GM21529 (cell line): ENCODE data around the gene ADCY1.
"Not testable (repeated sequence)": the region's sequence is repeated elsewhere in the genome, so short reads cannot be mapped to it uniquely, and the experiment has no call there.

Source experiments
- ATAC-seq: cut with Tn5 transposase; IDR thresholded peaks from one replicate; pipeline ENCODE4 v1.9.1; 2021; ENCODE audit not compliant: unreplicated experiment

The ADCY1 gene

GRCh38 chr7:45573661-45574415 is at the start of gene ADCY1:
Gene ADCY1 (plus strand): TSS chr7:45574368. CDS start chr7:45574544, 176 bp downstream.
- ATAC-seq, result no peak

GRCh38 chr7:45524445-45524844 is 49.7 kb upstream of the ADCY1 start:
- no peak for ATAC-seq

- ATAC-seq, result no peak
Observed at GRCh38 chr7:45525057-45525456, 49.1 kb upstream of the ADCY1 start.

GRCh38 chr7:45543473-45543872 is 30.7 kb upstream of the ADCY1 start:
- ATAC-seq, result no peak

- ATAC-seq, result not testable (repeated sequence)
Observed at GRCh38 chr7:45545105-45545710, 29.0 kb upstream of the ADCY1 start.

- ATAC-seq, result not testable (repeated sequence)
Observed at GRCh38 chr7:45548917-45549316, 25.3 kb upstream of the ADCY1 start.

GRCh38 chr7:45563401-45563800 is 10.8 kb upstream of the ADCY1 start:
- no peak for ATAC-seq

GRCh38 chr7:45563941-45564461 is 10.2 kb upstream of the ADCY1 start:
- ATAC-seq, result no peak

- no peak for ATAC-seq
Observed at GRCh38 chr7:45564485-45564884, 9.7 kb upstream of the ADCY1 start.

- ATAC-seq, result no peak
Observed at GRCh38 chr7:45564886-45565455, 9.2 kb upstream of the ADCY1 start.

- no peak for ATAC-seq
Observed at GRCh38 chr7:45566386-45566785, 7.8 kb upstream of the ADCY1 start.

- ATAC-seq, result no peak
Observed at GRCh38 chr7:45566961-45567360, 7.2 kb upstream of the ADCY1 start.

- ATAC-seq, result no peak
Observed at GRCh38 chr7:45567713-45568112, 6.5 kb upstream of the ADCY1 start.

- ATAC-seq, result no peak
Observed at GRCh38 chr7:45568536-45569289, 5.5 kb upstream of the ADCY1 start.

- no peak for ATAC-seq
Observed at GRCh38 chr7:45569290-45569685, 4.9 kb upstream of the ADCY1 start.

GRCh38 chr7:45570797-45571196 is 3.4 kb upstream of the ADCY1 start:
- no peak for ATAC-seq

GRCh38 chr7:45573204-45573603 is 964 bp upstream of the ADCY1 start:
- no peak for ATAC-seq

- ATAC-seq, result no peak
Observed at GRCh38 chr7:45574416-45574668, 174 bp downstream of the ADCY1 start.

- no peak for ATAC-seq
Observed at GRCh38 chr7:45574669-45575500, 717 bp downstream of the ADCY1 start.

GRCh38 chr7:45575501-45576248 is 1.5 kb downstream of the ADCY1 start:
- ATAC-seq, result no peak
